Trophoblast cell (in vitro differentiated cells and primary cell): ENCODE measurements around the gene DNAH3.

Experiments used
- DNase-seq, 2 donors: peaks; one replicate each; pipeline ENCODE4 v3.0.0-alpha.2; 2016
- H2AFZ ChIP-seq: 2 replicates; pipeline ENCODE4 v1.6.1; 2013; ENCODE audit warnings: low read length, moderate library complexity, mild to moderate bottlenecking; ENCODE audit not compliant: insufficient read depth, poor library complexity
- H2AK5ac ChIP-seq: 2 replicates; pipeline ENCODE4 v1.6.1; 2013; ENCODE audit warnings: mild to moderate bottlenecking, low read length
- H2BK120ac ChIP-seq: 2 replicates; pipeline ENCODE4 v1.6.1; 2013; ENCODE audit warnings: low read length, mild to moderate bottlenecking, moderate library complexity; ENCODE audit not compliant: insufficient read depth, poor library complexity
- H2BK12ac ChIP-seq: 2 replicates; pipeline ENCODE4 v1.6.1; 2013; ENCODE audit warnings: mild to moderate bottlenecking, low read length, moderate library complexity
- H2BK5ac ChIP-seq: 2 replicates; pipeline ENCODE4 v1.6.1; 2013; ENCODE audit warnings: low read length, low read depth, moderate library complexity, mild to moderate bottlenecking; ENCODE audit not compliant: poor library complexity
- H3K14ac ChIP-seq: 2 replicates; pipeline ENCODE4 v1.6.1; 2013; ENCODE audit warnings: mild to moderate bottlenecking, low read length
- H3K18ac ChIP-seq: 2 replicates; pipeline ENCODE4 v1.6.1; 2013; ENCODE audit warnings: mild to moderate bottlenecking, low read length
- H3K23ac ChIP-seq: 2 replicates; pipeline ENCODE4 v1.6.1; 2013; ENCODE audit warnings: low read length
- H3K27ac ChIP-seq: 2 replicates; pipeline ENCODE4 v1.5.1; 2013; ENCODE audit warnings: low read depth, mild to moderate bottlenecking, inconsistent platforms, low read length, moderate library complexity
- H3K27me3 ChIP-seq: 2 replicates; pipeline ENCODE4 v1.6.1; 2013; ENCODE audit warnings: inconsistent platforms, mild to moderate bottlenecking, low read length, moderate library complexity; ENCODE audit not compliant: insufficient read depth
- H3K36me3 ChIP-seq, 2 experiments: 1 replicate in 1 of 2; 2 replicates in 1 of 2; pipeline ENCODE4 v1.6.1; 2013; ENCODE audit warnings: low read length in 2 of 2, mild to moderate bottlenecking in 2 of 2, moderate library complexity in 1 of 2; ENCODE audit not compliant: insufficient read depth in 2 of 2, control insufficient read depth in 1 of 2
- H3K4ac ChIP-seq: 2 replicates; pipeline ENCODE4 v1.6.1; 2013; ENCODE audit warnings: low read depth, mild to moderate bottlenecking, low read length, moderate library complexity
- H3K4me1 ChIP-seq, 2 experiments: 1 replicate in 1 of 2; 2 replicates in 1 of 2; pipeline ENCODE4 v1.6.1; 2013; ENCODE audit warnings: low read length in 2 of 2, mild to moderate bottlenecking in 2 of 2, moderate library complexity in 1 of 2; ENCODE audit not compliant: insufficient read depth in 2 of 2, control insufficient read depth in 1 of 2
- H3K4me2 ChIP-seq: 2 replicates; pipeline ENCODE4 v1.6.1; 2013; ENCODE audit warnings: inconsistent platforms, mild to moderate bottlenecking, low read length, moderate library complexity
- H3K4me3 ChIP-seq: 2 replicates; pipeline ENCODE4 v1.5.1; 2013; ENCODE audit warnings: mild to moderate bottlenecking, low read depth, low read length, inconsistent platforms
- H3K79me1 ChIP-seq: one replicate; pipeline ENCODE4 v1.6.1; 2013; ENCODE audit warnings: low read length
- H3K79me2 ChIP-seq: 2 replicates; pipeline ENCODE4 v1.6.1; 2013; ENCODE audit warnings: low read length, mild to moderate bottlenecking; ENCODE audit not compliant: control insufficient read depth, insufficient read depth, poor library complexity
- H3K9ac ChIP-seq: 2 replicates; pipeline ENCODE4 v1.6.1; 2013; ENCODE audit warnings: mild to moderate bottlenecking, low read length
- H3K9me3 ChIP-seq: 2 replicates; pipeline ENCODE4 v1.6.1; 2013; ENCODE audit warnings: low read depth, mild to moderate bottlenecking, control low read depth, inconsistent platforms, low read length; ENCODE audit not compliant: insufficient read depth
- H4K12ac ChIP-seq: 2 replicates; pipeline ENCODE4 v1.6.1; 2013; ENCODE audit warnings: low read depth, mild to moderate bottlenecking, low read length, moderate library complexity
- H4K8ac ChIP-seq: 2 replicates; pipeline ENCODE4 v1.6.1; 2013; ENCODE audit warnings: low read depth, mild to moderate bottlenecking, low read length, moderate library complexity
- H4K91ac ChIP-seq: one replicate; pipeline ENCODE4 v1.6.1; 2013; ENCODE audit warnings: low read depth, mild to moderate bottlenecking, low read length, moderate library complexity
- WGBS: extraction: QIAGEN DNeasy Blood & Tissue Kit; methylation state at CpG from one replicate; pipeline ENCODE4 v1.1.7; 2013; ENCODE audit warnings: missing lambda C conversion rate; ENCODE audit not compliant: insufficient read length, insufficient coverage; ENCODE audit errors: extremely low coverage; 5-methylcytosine and 5-hydroxymethylcytosine counted together

The DNAH3 gene

DNA sequence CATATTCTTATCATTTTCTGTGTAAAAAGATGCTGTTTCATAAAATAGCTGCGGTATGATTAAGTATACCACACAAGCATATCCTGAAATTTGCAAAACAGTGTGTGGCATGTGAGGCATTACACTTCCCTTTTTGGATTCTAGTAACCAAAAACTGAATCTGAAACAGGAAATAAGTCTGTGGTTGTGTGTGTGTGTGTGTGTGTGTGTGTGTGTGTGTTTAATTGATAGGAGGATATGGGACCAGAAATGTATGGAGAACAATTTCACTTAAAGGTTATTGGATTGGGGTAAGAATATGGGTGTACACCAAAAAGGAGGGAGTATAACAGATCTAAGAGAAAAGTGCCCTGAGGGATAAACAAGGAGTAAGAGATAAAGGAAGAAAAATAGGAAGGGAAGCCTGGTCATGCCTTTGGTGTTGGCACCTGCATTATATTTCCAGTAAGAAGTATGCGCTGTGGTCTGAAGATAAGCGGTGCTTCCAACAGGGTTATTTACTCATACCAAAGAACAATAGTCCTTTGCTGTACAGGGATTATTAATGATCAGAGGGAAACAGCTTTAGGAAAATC, 246.1 kb downstream of the DNAH3 start:
- no CpG with 5 or more reads among the region's 3 CpGs for WGBS
- Histone ChIP-seq H3K14ac (no peak overlapping the region), H2BK5ac (no peak overlapping the region), H3K18ac (no peak overlapping the region), H2AFZ (no peak overlapping the region), H3K4ac (no peak overlapping the region), H3K79me2 (peaks cover 9% of the 10 kb centered on the region), H3K36me3 (no peaks in the 10 kb centered on the region), H2AK5ac (no peak overlapping the region), H2BK120ac (no peak overlapping the region), H3K4me1 (peaks cover 10 to 15% of the 10 kb centered on the region in 2 experiments), H3K9me3 (no peaks in the 10 kb centered on the region), H4K12ac (no peak overlapping the region), H3K23ac (no peak overlapping the region), H2BK12ac (no peak overlapping the region), H3K79me1 (peaks cover 19% of the 10 kb centered on the region), H3K9ac (no peak overlapping the region), H3K4me2 (no peak overlapping the region), H3K4me3 (no peak overlapping the region), H3K27ac (no peak overlapping the region), H4K8ac (no peak overlapping the region), H4K91ac (no peak overlapping the region), H3K27me3 (no peaks in the 10 kb centered on the region)
- DNase-seq: peak; percentile 70 to 89

DNA sequence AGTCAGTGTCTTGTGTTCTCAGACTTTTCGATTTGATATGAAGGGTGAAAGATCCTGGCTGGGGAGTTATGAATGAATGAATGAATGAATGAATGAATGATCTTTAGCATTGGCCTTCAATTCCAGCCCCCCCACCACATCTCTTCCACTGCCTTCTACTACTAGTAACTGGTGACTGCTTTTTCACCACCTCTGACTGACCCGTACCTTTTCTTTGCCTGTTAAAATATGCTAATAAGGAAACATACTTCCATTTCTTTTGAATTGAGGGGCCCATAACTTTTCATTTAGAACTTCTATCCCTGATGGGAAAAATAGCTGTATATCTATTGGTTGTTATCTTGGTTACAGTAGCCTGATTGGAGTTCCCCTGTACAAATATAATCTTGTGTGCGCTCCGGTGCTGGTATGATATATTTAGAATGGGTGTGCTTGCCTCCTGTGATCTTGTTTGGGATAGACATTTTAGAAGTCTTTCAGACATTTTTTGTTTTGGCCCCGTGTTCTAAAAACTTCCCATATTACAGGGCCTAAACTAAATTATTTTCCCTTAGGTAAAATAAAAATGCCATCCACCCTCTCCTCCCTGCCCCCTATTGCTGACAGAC, 246.6 kb downstream of the DNAH3 start:
- no CpG with 5 or more reads among the region's 5 CpGs for WGBS

DNA sequence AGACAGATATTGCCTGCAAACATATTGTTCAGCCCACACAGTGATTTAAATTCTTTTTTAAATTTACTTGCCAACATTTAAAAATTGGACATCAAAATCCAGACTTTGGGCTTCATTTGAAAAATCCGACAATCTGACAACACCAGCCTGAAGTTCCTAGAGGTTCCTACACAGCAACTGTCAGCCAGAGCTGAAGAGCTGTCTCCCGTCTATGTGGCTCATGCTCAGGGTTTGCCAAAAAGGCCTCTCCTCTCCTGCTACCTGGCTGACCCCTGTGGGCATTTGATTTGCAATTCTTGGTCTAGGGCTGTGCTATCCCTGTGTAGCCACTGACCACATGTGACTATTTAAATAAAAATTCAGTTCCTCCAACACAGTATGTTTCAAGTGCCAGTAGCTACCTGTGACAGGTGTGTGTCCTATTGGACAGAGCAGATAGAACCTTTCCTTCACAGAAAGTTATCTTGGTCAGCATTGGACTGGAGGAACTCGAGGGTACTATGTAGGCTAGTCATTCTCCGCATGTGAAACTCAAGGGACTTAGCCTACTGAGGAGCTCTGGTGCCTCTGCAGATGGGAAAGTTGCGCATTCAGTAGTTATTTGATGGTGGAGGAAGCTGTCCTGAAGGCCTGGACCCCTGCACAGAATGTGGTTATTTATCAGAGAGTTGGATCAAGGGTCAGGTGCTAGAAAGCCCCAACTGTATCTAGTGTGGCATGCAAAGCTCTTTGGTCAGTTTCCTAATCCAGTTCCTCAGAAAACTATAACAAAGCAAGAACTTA, 247.3 kb downstream of the DNAH3 start:
- no peak overlapping the region for H4K8ac ChIP-seq
- H4K12ac ChIP-seq: no peak overlapping the region
- no peaks in the 10 kb centered on the region for H3K9me3 ChIP-seq
- H3K18ac ChIP-seq: no peak overlapping the region
- no peak overlapping the region for H2BK12ac ChIP-seq
- no peak overlapping the region for H3K4ac ChIP-seq
- peaks cover 10 to 15% of the 10 kb centered on the region in 2 experiments for H3K4me1 ChIP-seq
- peaks cover 19% of the 10 kb centered on the region for H3K79me1 ChIP-seq
- H4K91ac ChIP-seq: no peak overlapping the region
- H3K79me2 ChIP-seq: peaks cover 12% of the 10 kb centered on the region
- no peak for DNase-seq
- H2BK120ac ChIP-seq: no peak overlapping the region
- no peaks in the 10 kb centered on the region for H3K36me3 ChIP-seq
- H3K27ac ChIP-seq: no peak overlapping the region
- H2BK5ac ChIP-seq: no peak overlapping the region
- no peak overlapping the region for H2AK5ac ChIP-seq
- peak overlapping the region; percentile 10 for H3K9ac ChIP-seq
- H3K27me3 ChIP-seq: no peaks in the 10 kb centered on the region
- H3K14ac ChIP-seq: no peak overlapping the region
- WGBS: no CpG with 5 or more reads among the region's 5 CpGs
- H3K23ac ChIP-seq: no peak overlapping the region
- H3K4me3 ChIP-seq: no peak overlapping the region
- H3K4me2 ChIP-seq: no peak overlapping the region
- H2AFZ ChIP-seq: no peak overlapping the region

More for the DNA sequence above, 246.6 kb downstream of the DNAH3 start:
- Histone ChIP-seq H3K4me2 (no peak overlapping the region), H2BK5ac (no peak overlapping the region), H3K18ac (no peak overlapping the region), H3K79me2 (peaks cover 12% of the 10 kb centered on the region), H3K4me3 (no peak overlapping the region), H3K4me1 (peaks cover 10 to 15% of the 10 kb centered on the region in 2 experiments), H3K36me3 (no peaks in the 10 kb centered on the region), H4K91ac (no peak overlapping the region), H2AK5ac (no peak overlapping the region), H4K12ac (no peak overlapping the region), H3K27me3 (no peaks in the 10 kb centered on the region), H4K8ac (no peak overlapping the region), H2BK12ac (no peak overlapping the region), H3K23ac (no peak overlapping the region), H3K79me1 (peaks cover 19% of the 10 kb centered on the region), H3K9ac (no peak overlapping the region), H3K14ac (no peak overlapping the region), H3K4ac (no peak overlapping the region), H3K27ac (no peak overlapping the region), H2BK120ac (no peak overlapping the region), H2AFZ (no peak overlapping the region), H3K9me3 (no peaks in the 10 kb centered on the region)
- DNase-seq: no peak

GRCh38 chr16:20902426-20902825, 248.2 kb downstream of the DNAH3 start:
- Histone ChIP-seq H3K14ac (no peak overlapping the region), H2BK5ac (no peak overlapping the region), H3K4me1 (peaks cover 10 to 17% of the 10 kb centered on the region in 2 experiments), H2AK5ac (no peak overlapping the region), H3K4ac (peak overlapping the region; percentile 54), H4K12ac (no peak overlapping the region), H4K91ac (no peak overlapping the region), H3K4me2 (no peak overlapping the region), H2BK12ac (peak overlapping the region; percentile 31), H3K79me2 (peaks cover 12% of the 10 kb centered on the region), H3K27me3 (no peaks in the 10 kb centered on the region), H3K36me3 (no peaks in the 10 kb centered on the region), H3K18ac (no peak overlapping the region), H4K8ac (no peak overlapping the region), H3K79me1 (peaks cover 19% of the 10 kb centered on the region), H3K27ac (no peak overlapping the region), H2AFZ (no peak overlapping the region), H3K23ac (no peak overlapping the region), H3K9me3 (no peaks in the 10 kb centered on the region), H3K4me3 (no peak overlapping the region), H3K9ac (no peak overlapping the region), H2BK120ac (no peak overlapping the region)
- no CpG with 5 or more reads among the region's 6 CpGs for WGBS
- DNase-seq: peak in 1 of 2 donors; percentile 9
